Body of pancreas (tissue), 4 donors: ENCODE data around the gene RASIP1. TPM values are rescaled to one million over a fixed set of nuclear protein-coding genes. Genes with fewer than 3 reads are reported as not detected.
A peak's percentile ranks its signal among the peaks of the same experiment; 100 is the strongest.
"Not testable (repeated sequence)": the region's sequence is repeated elsewhere in the genome, so short reads cannot be mapped to it uniquely, and the experiment has no call there.

Experiments
- ATAC-seq: fragments of 150-250 bp; one replicate; pipeline ENCODE4 v1.9.1; 2016
- DNase-seq, 4 donors: peaks; one replicate each; pipeline ENCODE4 v3.0.0-alpha.2; 2019
- H3K27ac ChIP-seq, 4 donors: fragments of 200-600 bp; sonication (generic); 1 replicate in 3 of 4; 2 replicates in 1 of 4; pipeline versions ENCODE4 v1.5.1 to v1.6.1; 2016 to 2019; ENCODE audit warnings: mild to moderate bottlenecking in 1 of 4, mixed read lengths in 1 of 4, moderate library complexity in 1 of 4
- H3K27me3 ChIP-seq, 2 donors: fragments of 200-600 bp; sonication (generic); one replicate each; pipeline ENCODE4 v1.6.0; 2016; ENCODE audit warnings: mild to moderate bottlenecking in 1 of 2
- H3K36me3 ChIP-seq, 2 donors: fragments of 200-600 bp; sonication (generic); replicated peaks in 1 of 2; 2 replicates each; pipeline ENCODE4 v1.5.1; 2016; ENCODE audit warnings: low read depth in 2 of 2; ENCODE audit not compliant: insufficient read depth in 1 of 2
- H3K4me1 ChIP-seq: fragments of 200-600 bp; sonication (generic); one replicate; pipeline ENCODE4 v1.6.0; 2016
- H3K4me3 ChIP-seq, 2 donors: fragments of 200-600 bp; sonication (generic); 1 replicate in 1 of 2; 2 replicates in 1 of 2; pipeline ENCODE4 v1.5.1; 2016 to 2019
- H3K9me3 ChIP-seq, 3 donors: fragments of 200-600 bp; sonication (generic); 1 replicate in 2 of 3; 2 replicates in 1 of 3; pipeline ENCODE4 v1.5.1; 2016
- CTCF ChIP-seq, 7 experiments: fragments of 450-650 bp in 4 of 7; fragments of 200-600 bp in 3 of 7; sonication (generic) in 3 of 7; IDR thresholded peaks; one replicate each; pipeline ENCODE4 v1.5.1; 2016 to 2019; ENCODE audit warnings: antibody characterized with exemption in 7 of 7
- POLR2A ChIP-seq, 3 donors: fragments of 450-650 bp; IDR thresholded peaks; one replicate each; pipeline ENCODE4 v1.6.1; 2016; ENCODE audit warnings: antibody characterized with exemption in 3 of 3, mild to moderate bottlenecking in 2 of 3
- WGBS, 2 donors: methylation state at CpG; one replicate each; pipeline ENCODE4 v1.1.5; 2017; 5-methylcytosine and 5-hydroxymethylcytosine counted together
- intact Hi-C: fragments of 100-400 bp; cut with DNase I; formaldehyde crosslinking; loops from one replicate; pipeline ENCODE4 v1.15.1; 2023
- total RNA-seq, 2 donors: library from RNA; depleted of rRNA; stranded (reverse); fragments of >200 nt; gene quantifications; one replicate each; pipeline ENCODE4 v1.1.0, GENCODE V29; 2016

RASIP1 gene
- total RNA-seq, 2 donors from 2014 or later, result 14.5 to 60.0 TPM

- Histone ChIP-seq H3K9me3 (no peaks in the 10 kb centered on the region), H3K4me3 (no peak overlapping the region), H3K27me3 (no peaks in the 10 kb centered on the region), H3K36me3 (no peaks in the 10 kb centered on the region), H3K27ac (no peak overlapping the region), H3K4me1 (peaks cover 15% of the 10 kb centered on the region)
- TF ChIP-seq POLR2A (IDR thresholded peaks at IDR 0.05) (no peak), CTCF (IDR thresholded peaks at IDR 0.05) (no peak)
- ATAC-seq (no peak), DNase-seq (no peak)
- 89 to 94% methylated on average over 3 of the region's 3 CpGs for WGBS, 2 donors
- intact Hi-C loops, result no loop called here
Observed at GRCh38 chr19:48686088-48686487, 54.3 kb downstream of the RASIP1 start.

GRCh38 chr19:48685583-48685982 lies 54.8 kb downstream of the RASIP1 start:
- WGBS, 2 donors, result 86 to 91% methylated on average over 9 of the region's 9 CpGs
- intact Hi-C loops, result no loop called here
- no peak overlapping the region for H3K27ac ChIP-seq
- DNase-seq (no peak), ATAC-seq (no peak)
- peaks cover 15% of the 10 kb centered on the region for H3K4me1 ChIP-seq
- H3K4me3 ChIP-seq, result no peak overlapping the region
- no peak for TF ChIP-seq POLR2A (IDR thresholded peaks at IDR 0.05)
- no peak for TF ChIP-seq CTCF (IDR thresholded peaks at IDR 0.05)
- H3K27me3 ChIP-seq, result no peaks in the 10 kb centered on the region
- no peaks in the 10 kb centered on the region for H3K9me3 ChIP-seq
- no peaks in the 10 kb centered on the region for H3K36me3 ChIP-seq

GRCh38 chr19:48683349-48683748 lies 57.1 kb downstream of the RASIP1 start:
- TF ChIP-seq CTCF (IDR thresholded peaks at IDR 0.05) (no peak), POLR2A (IDR thresholded peaks at IDR 0.05) (no peak)
- Histone ChIP-seq H3K9me3 (no peaks in the 10 kb centered on the region), H3K27me3 (no peaks in the 10 kb centered on the region), H3K4me1 (peaks cover 19% of the 10 kb centered on the region), H3K27ac (no peak overlapping the region), H3K4me3 (no peak overlapping the region), H3K36me3 (no peaks in the 10 kb centered on the region)
- DNase-seq, result peak in 2 of 4 donors; percentile 25 to 38
- ATAC-seq, result no peak
- WGBS, 2 donors, result 73 to 88% methylated on average over 11 of the region's 11 CpGs
- intact Hi-C loops, result no loop called here

GRCh38 chr19:48681127-48681470 lies 59.3 kb downstream of the RASIP1 start:
- ATAC-seq (no peak), DNase-seq (peak in 2 of 4 donors; percentile 41 to 52)
- H3K9me3 ChIP-seq, result no peaks in the 10 kb centered on the region
- 79 to 84% methylated on average over 7 of the region's 7 CpGs for WGBS, 2 donors
- peaks cover 28% of the 10 kb centered on the region for H3K4me1 ChIP-seq
- no peaks in the 10 kb centered on the region for H3K36me3 ChIP-seq
- TF ChIP-seq POLR2A (IDR thresholded peaks at IDR 0.05) (no peak), CTCF (IDR thresholded peaks at IDR 0.05) (no peak)
- no peaks in the 10 kb centered on the region for H3K27me3 ChIP-seq
- intact Hi-C loops, result no loop called here
- H3K4me3 ChIP-seq, result no peak overlapping the region
- no peak overlapping the region for H3K27ac ChIP-seq

GRCh38 chr19:48680436-48681126 lies 59.8 kb downstream of the RASIP1 start:
- Histone ChIP-seq H3K27me3 (no peaks in the 10 kb centered on the region), H3K36me3 (no peaks in the 10 kb centered on the region), H3K4me1 (peaks cover 31% of the 10 kb centered on the region), H3K4me3 (no peak overlapping the region), H3K27ac (no peak overlapping the region), H3K9me3 (no peaks in the 10 kb centered on the region)
- 90 to 100% methylated on average over 17 to 31 of the region's 45 CpGs for WGBS, 2 donors
- DNase-seq, result no peak
- intact Hi-C loops, result no loop called here
- TF ChIP-seq CTCF (IDR thresholded peaks at IDR 0.05) (no peak), POLR2A (IDR thresholded peaks at IDR 0.05) (no peak)
- no peak for ATAC-seq

GRCh38 chr19:48680006-48680405 lies 60.4 kb downstream of the RASIP1 start:
- not testable (repeated sequence) for H3K36me3 ChIP-seq
- 91 to 97% methylated on average over 6 to 19 of the region's 19 CpGs for WGBS, 2 donors

More at GRCh38 chr19:48680006-48680405, 60.4 kb downstream of the RASIP1 start:
- H3K27me3 ChIP-seq, H3K4me3 ChIP-seq, H3K27ac ChIP-seq, intact Hi-C loops, H3K9me3 ChIP-seq, DNase-seq, ATAC-seq: not testable (repeated sequence)
- H3K4me1 ChIP-seq, result peaks cover 36% of the 10 kb centered on the region
